GM23338 (cell line): Measurements from ENCODE around the gene POLR1A.

Experiments
- CTCF ChIP-seq, 2 experiments: fragments of 200-600 bp in 1 of 2; sonication (generic) in 1 of 2; conservative IDR thresholded peaks; 2 replicates each; pipeline versions ENCODE4 v1.5.1 to v1.6.1; 2016 to 2017; ENCODE audit warnings: antibody characterized with exemption in 2 of 2, low read depth in 2 of 2, mild to moderate bottlenecking in 2 of 2, moderate library complexity in 1 of 2
- EZH2 ChIP-seq: fragments of 200-600 bp; sonication (generic); IDR thresholded peaks from one replicate; pipeline ENCODE4 v1.8.0; 2017; ENCODE audit warnings: antibody characterized with exemption, mild to moderate bottlenecking, low read depth; ENCODE audit not compliant: unreplicated experiment
- EZH2phosphoT487 ChIP-seq: fragments of 200-600 bp; sonication (generic); IDR thresholded peaks from one replicate; pipeline ENCODE4 v1.8.1; 2018; ENCODE audit warnings: antibody characterized with exemption; ENCODE audit not compliant: unreplicated experiment
- JUNB ChIP-seq: IDR thresholded peaks from one replicate; pipeline ENCODE4 v1.6.1; 2016; ENCODE audit warnings: antibody characterized with exemption; ENCODE audit not compliant: unreplicated experiment
- REST ChIP-seq: IDR thresholded peaks from one replicate; pipeline ENCODE4 v1.6.1; 2018; ENCODE audit warnings: antibody characterized with exemption; ENCODE audit not compliant: unreplicated experiment
- STAT1 ChIP-seq: IDR thresholded peaks from one replicate; pipeline ENCODE4 v1.6.1; 2016; ENCODE audit warnings: antibody characterized with exemption; ENCODE audit not compliant: unreplicated experiment

GRCh38 chr2:86032861-86033595, 72.7 kb downstream of the POLR1A start:
- TF ChIP-seq CTCF (conservative IDR thresholded peaks at IDR 0.05; ENCODE audit: low read depth in 2 of 2) = no peak
- no peak for TF ChIP-seq STAT1
- no peak for TF ChIP-seq REST
- TF ChIP-seq EZH2phosphoT487 = no peak
- no peak for TF ChIP-seq EZH2
- no peak for TF ChIP-seq JUNB
